Stomach (tissue), 9 donors: ENCODE data around the gene ERAL1. TPM values are rescaled to one million over a fixed set of nuclear protein-coding genes. Genes with fewer than 3 reads are reported as not detected.

Source experiments
- DNase-seq, 2 donors: peaks; one replicate each; pipeline versions ENCODE4 v3.0.0 to v3.0.0-alpha.2; 2013 to 2019
- H3K27ac ChIP-seq, 5 donors: fragments of 200-600 bp in 4 of 5; sonication (generic) in 4 of 5; one replicate each; pipeline ENCODE4 v1.5.1; 2013 to 2019; ENCODE audit warnings: mild to moderate bottlenecking in 1 of 5, moderate library complexity in 1 of 5
- H3K27me3 ChIP-seq, 3 donors: fragments of 200-600 bp; sonication (generic); one replicate each; pipeline ENCODE4 v1.5.1; 2017 to 2019; ENCODE audit warnings: mixed run types in 1 of 3
- H3K36me3 ChIP-seq, 4 donors: fragments of 200-600 bp; sonication (generic); 1 replicate in 3 of 4; 2 replicates in 1 of 4; pipeline ENCODE4 v1.5.1; 2016 to 2019
- H3K4me1 ChIP-seq, 4 donors: fragments of 200-600 bp; sonication (generic); one replicate each; pipeline ENCODE4 v1.5.1; 2016 to 2019
- H3K4me3 ChIP-seq, 4 donors: fragments of 200-600 bp; sonication (generic) in 3 of 4; one replicate each; pipeline ENCODE4 v1.5.1; 2016 to 2019; ENCODE audit warnings: mild to moderate bottlenecking in 1 of 4
- H3K9me3 ChIP-seq, 4 donors: fragments of 200-600 bp; sonication (generic); one replicate each; pipeline ENCODE4 v1.5.1; 2016 to 2019
- CTCF ChIP-seq, 7 experiments: fragments of 450-650 bp in 4 of 7; fragments of 200-600 bp in 3 of 7; sonication (generic) in 3 of 7; IDR thresholded peaks; one replicate each; pipeline ENCODE4 v1.5.1; 2016 to 2019; ENCODE audit warnings: antibody characterized with exemption in 7 of 7, control low read depth in 2 of 7, mild to moderate bottlenecking in 1 of 7
- EP300 ChIP-seq: sonication (generic); formaldehyde crosslinking; IDR thresholded peaks from one replicate; pipeline ENCODE4 v1.6.1; 2017; ENCODE audit warnings: antibody characterized with exemption
- POLR2A ChIP-seq, 4 donors: fragments of 450-650 bp; IDR thresholded peaks; one replicate each; pipeline ENCODE4 v1.6.1; 2016; ENCODE audit warnings: antibody characterized with exemption in 4 of 4, control low read depth in 2 of 4, mild to moderate bottlenecking in 1 of 4, moderate library complexity in 1 of 4
- POLR2AphosphoS5 ChIP-seq, 3 donors: sonication (generic); formaldehyde crosslinking; IDR thresholded peaks; one replicate each; pipeline ENCODE4 v1.6.1; 2016; ENCODE audit warnings: antibody characterized with exemption in 3 of 3
- WGBS, 5 donors: extraction: QIAGEN DNeasy Blood & Tissue Kit in 3 of 5; methylation state at CpG; one replicate each; pipeline versions ENCODE4 v1.1.5 to v1.1.7; 2013 to 2018; 5-methylcytosine and 5-hydroxymethylcytosine counted together
- intact Hi-C: fragments of 100-400 bp; cut with DNase I; formaldehyde crosslinking; loops from one replicate; pipeline ENCODE4 v1.15.1; 2023; ENCODE audit warnings: low total_unique reads
- polyA plus RNA-seq, 3 donors: library from polyadenylated mRNA; stranded (reverse); fragments of 200-250 nt; gene quantifications; one replicate each; pipeline ENCODE4 v1.2.3, GENCODE V29; 2013
- total RNA-seq, 5 donors: library from RNA; depleted of rRNA; stranded (reverse); fragments of >200 nt; gene quantifications; one replicate each; pipeline versions ENCODE4 v1.1.0 to v1.2.3, GENCODE V29; 2014 to 2016
- donor health status: healthy with polysubstance abuse.
- donor health status: Bipolar disorder and iron deficiency.
- donor health status: healthy.

The ERAL1 gene
- total and polyA plus RNA-seq, 8 donors: 23.1 to 97.0 (median 46.5) TPM

GRCh38 chr17:28878158-28878910, 23.5 kb downstream of the ERAL1 start:
- peaks cover 44 to 59% (median 54%) of the 10 kb centered on the region in 4 donors for H3K36me3 ChIP-seq
- no peaks in the 10 kb centered on the region for H3K4me1 ChIP-seq
- H3K27ac ChIP-seq: no peak overlapping the region
- TF ChIP-seq POLR2AphosphoS5 (IDR thresholded peaks at IDR 0.05) (no peak), CTCF (IDR thresholded peaks at IDR 0.05) (no peak), EP300 (no peak)
- no peaks in the 10 kb centered on the region for H3K9me3 ChIP-seq
- H3K4me3 ChIP-seq: no peak overlapping the region
- DNase-seq: no peak
- WGBS, 5 donors: 67 to 81% (median 80%) methylated on average over 2 of the region's 2 CpGs
- no peaks in the 10 kb centered on the region for H3K27me3 ChIP-seq
- intact Hi-C loops: no loop called here

- no peak overlapping the region for H3K4me3 ChIP-seq
- 35 to 85% (median 59%) methylated on average over 4 of the region's 4 CpGs for WGBS, 5 donors
- intact Hi-C loops: no loop called here
- H3K9me3 ChIP-seq: no peaks in the 10 kb centered on the region
- H3K27ac ChIP-seq: no peak overlapping the region
- peak; percentile 35 to 74 for DNase-seq
- no peak for TF ChIP-seq POLR2A (IDR thresholded peaks at IDR 0.05)
- TF ChIP-seq CTCF (IDR thresholded peaks at IDR 0.05): peak in 3 of 7 experiments; percentile 12 to 29 (median 14)
- TF ChIP-seq POLR2AphosphoS5 (IDR thresholded peaks at IDR 0.05): peak in 1 of 3 donors; percentile 29
- TF ChIP-seq EP300: no peak
- peaks cover 49 to 66% (median 60%) of the 10 kb centered on the region in 4 donors for H3K36me3 ChIP-seq
- H3K27me3 ChIP-seq: no peaks in the 10 kb centered on the region
- H3K4me1 ChIP-seq: no peaks in the 10 kb centered on the region
Measured at GRCh38 chr17:28878981-28879380, 24.2 kb downstream of the ERAL1 start.

- Histone ChIP-seq H3K9me3 (no peaks in the 10 kb centered on the region), H3K27ac (no peak overlapping the region), H3K4me3 (no peak overlapping the region), H3K27me3 (no peaks in the 10 kb centered on the region), H3K4me1 (no peaks in the 10 kb centered on the region), H3K36me3 (peaks cover 59 to 76% (median 71%) of the 10 kb centered on the region in 4 donors)
- 64 to 81% (median 76%) methylated on average over 9 of the region's 9 CpGs for WGBS, 5 donors
- DNase-seq: no peak
- no peak for TF ChIP-seq POLR2A (IDR thresholded peaks at IDR 0.05)
- no peak for TF ChIP-seq EP300
- TF ChIP-seq CTCF (IDR thresholded peaks at IDR 0.05): no peak
- TF ChIP-seq POLR2AphosphoS5 (IDR thresholded peaks at IDR 0.05): no peak
- intact Hi-C loops: loop anchor here (10.0 kb wide), 1 partner anchor 115 kb away; no protein-coding TSS in a partner anchor
Measured at GRCh38 chr17:28879886-28880571, 25.2 kb downstream of the ERAL1 start.

- no peak overlapping the region for H3K27ac ChIP-seq
- no peak for DNase-seq
- TF ChIP-seq POLR2A (IDR thresholded peaks at IDR 0.05) (no peak), POLR2AphosphoS5 (IDR thresholded peaks at IDR 0.05) (no peak), CTCF (IDR thresholded peaks at IDR 0.05) (no peak), EP300 (no peak)
- 78 to 92% (median 87%) methylated on average over 9 to 10 of the region's 10 CpGs for WGBS, 5 donors
- H3K36me3 ChIP-seq: peaks cover 61 to 81% (median 76%) of the 10 kb centered on the region in 4 donors
- H3K4me3 ChIP-seq: no peak overlapping the region
- no peaks in the 10 kb centered on the region for H3K27me3 ChIP-seq
- no peaks in the 10 kb centered on the region for H3K9me3 ChIP-seq
- no peaks in the 10 kb centered on the region for H3K4me1 ChIP-seq
- intact Hi-C loops: loop anchor here (10.0 kb wide), 1 partner anchor 116 kb away; no protein-coding TSS in a partner anchor
Measured at GRCh38 chr17:28880572-28880945, 25.7 kb downstream of the ERAL1 start.
